Sigmoid colon (tissue), 4 donors: ENCODE results near the gene HMCN1.

Experiments used
- EP300 ChIP-seq, 4 donors: sonication (generic); formaldehyde crosslinking; IDR thresholded peaks; one replicate each; pipeline ENCODE4 v1.6.1; 2017; ENCODE audit warnings: antibody characterized with exemption in 4 of 4
- TF ChIP-seq, protein P1 (sequence below), 4 experiments: fragments of 450-650 bp in 3 of 4; fragments of 200-600 bp in 1 of 4; IDR thresholded peaks; one replicate each; pipeline ENCODE4 v1.5.1; 2016 to 2019; ENCODE audit warnings: antibody characterized with exemption in 4 of 4, mild to moderate bottlenecking in 3 of 4, moderate library complexity in 2 of 4

- no peak for TF ChIP-seq EP300 (IDR thresholded peaks at IDR 0.05)
- TF ChIP-seq, protein P1, sequence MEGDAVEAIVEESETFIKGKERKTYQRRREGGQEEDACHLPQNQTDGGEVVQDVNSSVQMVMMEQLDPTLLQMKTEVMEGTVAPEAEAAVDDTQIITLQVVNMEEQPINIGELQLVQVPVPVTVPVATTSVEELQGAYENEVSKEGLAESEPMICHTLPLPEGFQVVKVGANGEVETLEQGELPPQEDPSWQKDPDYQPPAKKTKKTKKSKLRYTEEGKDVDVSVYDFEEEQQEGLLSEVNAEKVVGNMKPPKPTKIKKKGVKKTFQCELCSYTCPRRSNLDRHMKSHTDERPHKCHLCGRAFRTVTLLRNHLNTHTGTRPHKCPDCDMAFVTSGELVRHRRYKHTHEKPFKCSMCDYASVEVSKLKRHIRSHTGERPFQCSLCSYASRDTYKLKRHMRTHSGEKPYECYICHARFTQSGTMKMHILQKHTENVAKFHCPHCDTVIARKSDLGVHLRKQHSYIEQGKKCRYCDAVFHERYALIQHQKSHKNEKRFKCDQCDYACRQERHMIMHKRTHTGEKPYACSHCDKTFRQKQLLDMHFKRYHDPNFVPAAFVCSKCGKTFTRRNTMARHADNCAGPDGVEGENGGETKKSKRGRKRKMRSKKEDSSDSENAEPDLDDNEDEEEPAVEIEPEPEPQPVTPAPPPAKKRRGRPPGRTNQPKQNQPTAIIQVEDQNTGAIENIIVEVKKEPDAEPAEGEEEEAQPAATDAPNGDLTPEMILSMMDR (IDR thresholded peaks at IDR 0.05), result no peak
These were observed 500.9 kb downstream of the HMCN1 start for GRCh38 chr1:186234976-186235686.
